Keratinocyte (primary cell): Measurements from ENCODE around the gene EGFR. TPM values are rescaled to one million over a fixed set of nuclear protein-coding genes. Genes with fewer than 3 reads are reported as not detected.

Experiments
- DNase-seq: peaks from one replicate; pipeline ENCODE4 v3.0.0-alpha.2; 2011; ENCODE audit warnings: low read depth, missing footprints, low spot score
- FAIRE-seq: peaks from 2 replicates; lab custom pipeline; 2011; peaks lifted over from hg19 to GRCh38; lab: Jason Lieb, UNC
- H2AFZ ChIP-seq: 2 replicates; pipeline ENCODE4 v1.6.0; 2012; ENCODE audit warnings: low read length, control low read depth, inconsistent platforms; ENCODE audit not compliant: control insufficient read depth
- H3K27ac ChIP-seq: 2 replicates; pipeline ENCODE4 v1.5.1; 2011; ENCODE audit warnings: low read length; ENCODE audit not compliant: control insufficient read depth, insufficient read depth
- H3K27me3 ChIP-seq: 3 replicates; pipeline ENCODE4 v1.6.0; 2011; ENCODE audit warnings: low read length; ENCODE audit not compliant: control insufficient read depth, insufficient read depth; ENCODE audit errors: extremely low read depth
- H3K36me3 ChIP-seq, 2 experiments: 2 replicates in 1 of 2; 3 replicates in 1 of 2; pipeline ENCODE4 v1.5.1; 2011; ENCODE audit warnings: low read length in 2 of 2, mild to moderate bottlenecking in 1 of 2; ENCODE audit not compliant: control insufficient read depth in 2 of 2, insufficient read depth in 2 of 2; ENCODE audit errors: extremely low read depth in 1 of 2
- H3K4me1 ChIP-seq: 3 replicates; pipeline ENCODE4 v1.5.1; 2011; ENCODE audit warnings: low read length; ENCODE audit not compliant: control insufficient read depth, insufficient read depth; ENCODE audit errors: extremely low read depth
- H3K4me2 ChIP-seq: 3 replicates; pipeline ENCODE4 v1.6.0; 2011; ENCODE audit warnings: low read depth, low read length; ENCODE audit not compliant: control insufficient read depth, insufficient read depth; ENCODE audit errors: extremely low read depth
- H3K4me3 ChIP-seq, 3 experiments: fragments of 200-600 bp in 1 of 3; sonication (generic) in 1 of 3; 2 replicates in 2 of 3; 3 replicates in 1 of 3; pipeline ENCODE4 v1.5.1; 2011 to 2016; ENCODE audit warnings: low read length in 3 of 3, mild to moderate bottlenecking in 3 of 3, control low read depth in 2 of 3, inconsistent platforms in 1 of 3, low read depth in 1 of 3, mixed read lengths in 1 of 3, mixed run types in 1 of 3, moderate library complexity in 1 of 3; ENCODE audit not compliant: control insufficient read depth in 2 of 3, insufficient read depth in 2 of 3; ENCODE audit errors: extremely low read depth in 1 of 3
- H3K79me2 ChIP-seq: 2 replicates; pipeline ENCODE4 v1.6.0; 2012; ENCODE audit warnings: low read length; ENCODE audit not compliant: control insufficient read depth, insufficient read depth
- H3K9ac ChIP-seq: 3 replicates; pipeline ENCODE4 v1.6.0; 2011; ENCODE audit warnings: low read length; ENCODE audit not compliant: control insufficient read depth, insufficient read depth; ENCODE audit errors: extremely low read depth
- H3K9me1 ChIP-seq: 3 replicates; pipeline ENCODE4 v1.6.0; 2011; ENCODE audit warnings: low read length; ENCODE audit not compliant: control insufficient read depth, insufficient read depth; ENCODE audit errors: extremely low read depth
- H3K9me3 ChIP-seq: 2 replicates; pipeline ENCODE4 v1.5.1; 2012; ENCODE audit warnings: low read depth, low read length; ENCODE audit not compliant: control insufficient read depth
- H4K20me1 ChIP-seq: 3 replicates; pipeline ENCODE4 v1.6.0; 2011; ENCODE audit warnings: low read length; ENCODE audit not compliant: control insufficient read depth, insufficient read depth; ENCODE audit errors: extremely low read depth
- CTCF ChIP-seq, 3 experiments: IDR thresholded peaks in 1 of 3; conservative IDR thresholded peaks in 1 of 3; optimal IDR thresholded peaks in 1 of 3; 2 replicates in 2 of 3; 3 replicates in 1 of 3; pipeline versions ENCODE3 to v1.5.1; 2011; ENCODE audit warnings: low read length in 3 of 3, mild to moderate bottlenecking in 3 of 3, moderate library complexity in 2 of 3, control low read depth in 1 of 3, inconsistent platforms in 1 of 3; ENCODE audit not compliant: insufficient read depth in 2 of 3; ENCODE audit errors: extremely low read depth in 1 of 3
- EZH2 ChIP-seq: IDR thresholded peaks from one replicate; pipeline ENCODE4 v1.6.1; 2012; ENCODE audit warnings: inconsistent platforms, mild to moderate bottlenecking, low read length, moderate library complexity
- dilution Hi-C: fragments of 300-500 bp; cut with MboI; formaldehyde crosslinking; loops from one replicate; pipeline ENCODE4 v1.7.0; 2020; ENCODE audit warnings: low sequenced_read_pairs; ENCODE audit not compliant: extremely low pct_ligation_motif_present
- polyA plus RNA-seq, 5 experiments: library from polyadenylated mRNA; depleted of rRNA in 3 of 5; stranded (reverse) in 3 of 5; stranded (forward) in 1 of 5; unstranded in 1 of 5; fragments of >200 nt; gene quantifications; 1 replicate in 1 of 5; 2 replicates in 3 of 5; 3 replicates in 1 of 5; pipeline versions ENCODE4 v1.2.1 to v1.2.3, GENCODE V29; 2011 to 2012; ENCODE audit warnings: missing spikeins in 2 of 5, low read depth in 1 of 5, low replicate concordance in 1 of 5

The EGFR gene
- polyA plus RNA-seq, 1 donor (not counting 4 experiments of a cell fraction or from before 2014, with no cell fraction given): 120 TPM

GRCh38 chr7:55191161-55191925 lies 172.5 kb downstream of the EGFR start:
- FAIRE-seq (no peak), DNase-seq (no peak)
- dilution Hi-C loops: no loop called here
- no peak overlapping the region for H3K9ac ChIP-seq
- no peak overlapping the region for H3K4me3 ChIP-seq
- H3K27ac ChIP-seq: no peak overlapping the region
- H2AFZ ChIP-seq: no peak overlapping the region
- TF ChIP-seq EZH2: no peak
- H3K9me1 ChIP-seq: peaks cover 6% of the 10 kb centered on the region
- peaks cover 20% of the 10 kb centered on the region for H3K79me2 ChIP-seq
- H4K20me1 ChIP-seq: peaks cover 17% of the 10 kb centered on the region
- H3K27me3 ChIP-seq: no peaks in the 10 kb centered on the region
- no peaks in the 10 kb centered on the region for H3K9me3 ChIP-seq
- H3K36me3 ChIP-seq: peaks cover 48 to 51% of the 10 kb centered on the region in 2 experiments
- H3K4me1 ChIP-seq: peaks cover 24% of the 10 kb centered on the region
- H3K4me2 ChIP-seq: no peak overlapping the region

GRCh38 chr7:55191926-55192692 lies 173.3 kb downstream of the EGFR start:
- no peak overlapping the region for H3K4me3 ChIP-seq
- H4K20me1 ChIP-seq: peaks cover 10% of the 10 kb centered on the region
- dilution Hi-C loops: no loop called here
- peak overlapping the region; percentile 63 for H3K27ac ChIP-seq
- H3K27me3 ChIP-seq: no peaks in the 10 kb centered on the region
- H3K9me1 ChIP-seq: peaks cover 2% of the 10 kb centered on the region
- no peak overlapping the region for H2AFZ ChIP-seq
- TF ChIP-seq EZH2 (no peak), CTCF (optimal IDR thresholded peaks at IDR 0.05 in 1 of 3, IDR thresholded peaks at IDR 0.05 in 1 of 3, conservative IDR thresholded peaks at IDR 0.05 in 1 of 3; ENCODE audit: extremely low read depth in 1 of 3, insufficient read depth in 2 of 3, low read length in 3 of 3) (peak in 1 of 3 experiments; percentile 10)
- peaks cover 43 to 44% of the 10 kb centered on the region in 2 experiments for H3K36me3 ChIP-seq
- H3K4me1 ChIP-seq: peaks cover 19% of the 10 kb centered on the region
- no peak for DNase-seq
- peak overlapping the region; percentile 29 for H3K9ac ChIP-seq
- FAIRE-seq: no peak
- peaks cover 16% of the 10 kb centered on the region for H3K79me2 ChIP-seq
- no peaks in the 10 kb centered on the region for H3K9me3 ChIP-seq
- H3K4me2 ChIP-seq: no peak overlapping the region
